ENCODE data around the gene TBC1D2. TPM values are rescaled to one million over a fixed set of nuclear protein-coding genes. Genes with fewer than 3 reads are reported as not detected.

TBC1D2 gene
- total RNA-seq, 2 donors from 2014 or later, result 3.3 to 4.7 TPM

GRCh38 chr9:98260635-98261034 lies 5.2 kb upstream of the TBC1D2 start:
- 58% methylated on average over 5 of the region's 5 CpGs for WGBS, 2 donors
- ATAC-seq, result no peak
- no peak for TF ChIP-seq POLR2A (IDR thresholded peaks at IDR 0.05)
- no peak for TF ChIP-seq CTCF (IDR thresholded peaks at IDR 0.05)
- Histone ChIP-seq H3K4me3 (no peak overlapping the region), H3K9me3 (no peaks in the 10 kb centered on the region), H3K27me3 (no peaks in the 10 kb centered on the region), H3K4me1 (peaks cover 5% of the 10 kb centered on the region), H3K27ac (no peak overlapping the region), H3K36me3 (replicated peaks in 1 of 2; ENCODE audit: insufficient read depth in 1 of 2, low read depth in 2 of 2) (no peaks in the 10 kb centered on the region)
- intact Hi-C loops (cut with DNase I), result loop anchor here (5.0 to 10.0 kb wide), 2 partner anchors 53 to 336 kb away; partner anchors contain the start of gene TRMO
- no peak for DNase-seq

- Histone ChIP-seq H3K4me1 (peaks cover 8% of the 10 kb centered on the region), H3K4me3 (no peak overlapping the region), H3K36me3 (replicated peaks in 1 of 2; ENCODE audit: insufficient read depth in 1 of 2, low read depth in 2 of 2) (no peaks in the 10 kb centered on the region), H3K27ac (no peak overlapping the region), H3K9me3 (no peaks in the 10 kb centered on the region), H3K27me3 (no peaks in the 10 kb centered on the region)
- TF ChIP-seq POLR2A (IDR thresholded peaks at IDR 0.05), result no peak
- no peak for TF ChIP-seq CTCF (IDR thresholded peaks at IDR 0.05)
- WGBS, 2 donors, result 61 to 72% methylated on average over 3 of the region's 3 CpGs
- ATAC-seq (no peak), DNase-seq (no peak)
- intact Hi-C loops (cut with DNase I), result loop anchor here (5.0 to 10.0 kb wide), 3 partner anchors 52 to 335 kb away; partner anchors contain the start of gene TRMO
Measured at GRCh38 chr9:98259791-98260190, 4.3 kb upstream of the TBC1D2 start.

GRCh38 chr9:98256756-98257155 lies 1.3 kb upstream of the TBC1D2 start:
- 9 to 10% methylated on average over 12 of the region's 12 CpGs for WGBS, 2 donors
- Histone ChIP-seq H3K4me3 (peak overlapping the region; percentile 53 to 93), H3K4me1 (peaks cover 20% of the 10 kb centered on the region), H3K36me3 (replicated peaks in 1 of 2; ENCODE audit: insufficient read depth in 1 of 2, low read depth in 2 of 2) (no peaks in the 10 kb centered on the region), H3K27me3 (no peaks in the 10 kb centered on the region), H3K27ac (peak overlapping the region in 2 of 4 donors; percentile 93 to 94), H3K9me3 (no peaks in the 10 kb centered on the region)
- DNase-seq (no peak), ATAC-seq (no peak)
- intact Hi-C loops (cut with DNase I), result loop anchor here (5.0 kb wide), 1 partner anchor 194 kb away; no protein-coding TSS in a partner anchor
- no peak for TF ChIP-seq POLR2A (IDR thresholded peaks at IDR 0.05)
- TF ChIP-seq CTCF (IDR thresholded peaks at IDR 0.05), result no peak

GRCh38 chr9:98255061-98255577 lies 330 bp downstream of the TBC1D2 start:
- Histone ChIP-seq H3K36me3 (replicated peaks in 1 of 2; ENCODE audit: insufficient read depth in 1 of 2, low read depth in 2 of 2) (no peaks in the 10 kb centered on the region), H3K4me1 (peaks cover 20% of the 10 kb centered on the region), H3K9me3 (no peaks in the 10 kb centered on the region), H3K27me3 (no peaks in the 10 kb centered on the region), H3K27ac (peak overlapping the region in 3 of 4 donors; percentile 90 to 94 (median 93)), H3K4me3 (peak overlapping the region; percentile 77 to 93)
- intact Hi-C loops (cut with DNase I), result loop anchor here (5.0 kb wide), 1 partner anchor 193 kb away; no protein-coding TSS in a partner anchor
- DNase-seq (peak in 1 of 4 donors; percentile 43), ATAC-seq (peak; percentile 10)
- TF ChIP-seq POLR2A (IDR thresholded peaks at IDR 0.05), result no peak
- peak in 1 of 7 experiments; percentile 5 for TF ChIP-seq CTCF (IDR thresholded peaks at IDR 0.05)
- WGBS, 2 donors, result 0 to 1% methylated on average over 11 to 36 of the region's 36 CpGs

All from body of pancreas (tissue), 4 donors.